ENCODE results near the gene SLC20A1. TPM values are rescaled to one million over a fixed set of nuclear protein-coding genes. Genes with fewer than 3 reads are reported as not detected.

Gene SLC20A1
- total RNA-seq, 1 experiment from 2014 or later = 209 TPM

DNA sequence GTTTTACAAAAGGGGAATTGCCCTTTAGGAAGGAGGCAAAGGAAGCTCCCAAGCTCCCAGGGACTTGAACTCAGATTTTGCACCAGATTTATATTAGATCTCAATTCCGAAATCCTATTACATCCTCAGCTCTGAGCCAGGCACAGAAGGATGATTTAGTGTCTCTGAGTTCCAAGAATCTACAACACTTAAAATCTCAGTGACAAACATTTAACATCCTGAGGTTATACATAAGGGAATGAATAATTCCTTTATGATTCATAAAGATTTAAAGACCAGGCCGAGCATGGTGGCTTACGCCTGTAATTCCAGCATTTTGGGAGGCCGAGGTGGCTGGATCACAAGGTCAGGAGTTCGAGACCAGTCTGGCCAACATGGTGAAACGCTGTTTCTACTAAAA is 16.5 kb upstream of the SLC20A1 start:
- intact Hi-C loops (cut with micrococcal nuclease) = no loop called here
- CTCF ChIA-PET = no interaction called here

DNA sequence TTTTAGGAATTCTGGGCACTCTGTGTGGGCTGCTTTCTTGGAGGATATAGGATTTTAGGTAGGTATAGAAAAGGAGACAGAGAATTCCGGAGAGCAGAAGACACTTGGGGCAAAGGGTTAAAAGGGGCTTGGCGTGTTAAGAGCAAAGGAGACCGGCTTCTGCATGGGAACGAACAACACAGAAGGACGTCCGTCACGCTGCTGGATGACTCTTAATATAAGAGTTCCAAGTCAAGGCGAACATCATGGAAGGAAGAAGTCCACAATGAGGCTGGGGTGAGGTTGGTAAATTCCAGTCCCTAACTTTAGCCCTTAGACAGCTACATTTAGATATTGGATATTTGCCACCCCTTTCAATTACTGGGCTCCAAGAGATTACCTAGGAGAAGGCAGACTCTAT is 15.9 kb upstream of the SLC20A1 start:
- no peak overlapping the region for H3K9ac ChIP-seq (ENCODE audit: low read length)
- peaks cover 9% of the 10 kb centered on the region; the same call in 1 of the 2 replicates for H3K79me2 ChIP-seq (ENCODE audit: low read length)
- no peaks in the 10 kb centered on the region for H3K9me2 ChIP-seq (replicated peaks; ENCODE audit: low read length)
- TF ChIP-seq EZH2phosphoT487 (IDR thresholded peaks at IDR 0.05; ENCODE audit: borderline replicate concordance, low read length) = no peak
- no peak for TF ChIP-seq EZH2 (IDR thresholded peaks at IDR 0.05; ENCODE audit: low read length, unreplicated experiment)
- TF ChIP-seq, protein P1, sequence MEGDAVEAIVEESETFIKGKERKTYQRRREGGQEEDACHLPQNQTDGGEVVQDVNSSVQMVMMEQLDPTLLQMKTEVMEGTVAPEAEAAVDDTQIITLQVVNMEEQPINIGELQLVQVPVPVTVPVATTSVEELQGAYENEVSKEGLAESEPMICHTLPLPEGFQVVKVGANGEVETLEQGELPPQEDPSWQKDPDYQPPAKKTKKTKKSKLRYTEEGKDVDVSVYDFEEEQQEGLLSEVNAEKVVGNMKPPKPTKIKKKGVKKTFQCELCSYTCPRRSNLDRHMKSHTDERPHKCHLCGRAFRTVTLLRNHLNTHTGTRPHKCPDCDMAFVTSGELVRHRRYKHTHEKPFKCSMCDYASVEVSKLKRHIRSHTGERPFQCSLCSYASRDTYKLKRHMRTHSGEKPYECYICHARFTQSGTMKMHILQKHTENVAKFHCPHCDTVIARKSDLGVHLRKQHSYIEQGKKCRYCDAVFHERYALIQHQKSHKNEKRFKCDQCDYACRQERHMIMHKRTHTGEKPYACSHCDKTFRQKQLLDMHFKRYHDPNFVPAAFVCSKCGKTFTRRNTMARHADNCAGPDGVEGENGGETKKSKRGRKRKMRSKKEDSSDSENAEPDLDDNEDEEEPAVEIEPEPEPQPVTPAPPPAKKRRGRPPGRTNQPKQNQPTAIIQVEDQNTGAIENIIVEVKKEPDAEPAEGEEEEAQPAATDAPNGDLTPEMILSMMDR (conservative IDR thresholded peaks at IDR 0.05; ENCODE audit: low read depth, low read length) = no peak
- DNase-seq = no peak
- H3K27ac ChIP-seq (ENCODE audit: low read length) = no peak overlapping the region
- no peaks in the 10 kb centered on the region for H3K9me3 ChIP-seq (ENCODE audit: low read length)
- ChIA-PET POLR2A (ENCODE audit: unreplicated experiment) (no interaction called here), CTCF (no interaction called here)
- H3K4me1 ChIP-seq (ENCODE audit: insufficient read depth, low read length) = peaks cover 67% of the 10 kb centered on the region
- H3K27me3 ChIP-seq (ENCODE audit: low read length) = no peaks in the 10 kb centered on the region
- H4K20me1 ChIP-seq (ENCODE audit: low read length) = no peaks in the 10 kb centered on the region
- H3F3A ChIP-seq (ENCODE audit: low read length, unreplicated experiment) = peaks cover 11% of the 10 kb centered on the region
- ATAC-seq = no peak
- intact Hi-C loops (cut with micrococcal nuclease) = no loop called here
- BruUV-seq (replicated peaks) = no TSS peak
- no peak overlapping the region for H3K4me2 ChIP-seq (ENCODE audit: low read length)
- no peak overlapping the region for H3K4me3 ChIP-seq (ENCODE audit: low read length)
- H2AFZ ChIP-seq (ENCODE audit: low read length) = no peak overlapping the region
- H3K36me3 ChIP-seq (ENCODE audit: low read depth, low read length) = no peaks in the 10 kb centered on the region

More for the DNA sequence above, 16.5 kb upstream of the SLC20A1 start:
- TF ChIP-seq EZH2phosphoT487 (IDR thresholded peaks at IDR 0.05; ENCODE audit: borderline replicate concordance, low read length) (no peak), EZH2 (IDR thresholded peaks at IDR 0.05; ENCODE audit: low read length, unreplicated experiment) (no peak)
- TF ChIP-seq, protein P1 (conservative IDR thresholded peaks at IDR 0.05; ENCODE audit: low read depth, low read length) = no peak
- ATAC-seq = no peak
- Histone ChIP-seq H3K4me3 (ENCODE audit: low read length) (no peak overlapping the region), H3F3A (ENCODE audit: low read length, unreplicated experiment) (peaks cover 13% of the 10 kb centered on the region), H3K36me3 (ENCODE audit: low read depth, low read length) (no peaks in the 10 kb centered on the region), H3K4me2 (ENCODE audit: low read length) (0 out of 2 replicates have a peak overlapping the region, but pooled peaks have one; percentile 2), H3K27ac (ENCODE audit: low read length) (peak overlapping the region; percentile 94; the same call in 1 of the 2 replicates), H3K9ac (ENCODE audit: low read length) (no peak overlapping the region), H4K20me1 (ENCODE audit: low read length) (no peaks in the 10 kb centered on the region), H3K9me3 (ENCODE audit: low read length) (no peaks in the 10 kb centered on the region), H3K4me1 (ENCODE audit: insufficient read depth, low read length) (peaks cover 73% of the 10 kb centered on the region), H2AFZ (ENCODE audit: low read length) (no peak overlapping the region), H3K79me2 (ENCODE audit: low read length) (peaks cover 9% of the 10 kb centered on the region; the same call in 1 of the 2 replicates), H3K27me3 (ENCODE audit: low read length) (no peaks in the 10 kb centered on the region), H3K9me2 (replicated peaks; ENCODE audit: low read length) (no peaks in the 10 kb centered on the region)
- BruUV-seq (replicated peaks) = no TSS peak
- POLR2A ChIA-PET (ENCODE audit: unreplicated experiment) = no interaction called here
- no peak for DNase-seq

DNA sequence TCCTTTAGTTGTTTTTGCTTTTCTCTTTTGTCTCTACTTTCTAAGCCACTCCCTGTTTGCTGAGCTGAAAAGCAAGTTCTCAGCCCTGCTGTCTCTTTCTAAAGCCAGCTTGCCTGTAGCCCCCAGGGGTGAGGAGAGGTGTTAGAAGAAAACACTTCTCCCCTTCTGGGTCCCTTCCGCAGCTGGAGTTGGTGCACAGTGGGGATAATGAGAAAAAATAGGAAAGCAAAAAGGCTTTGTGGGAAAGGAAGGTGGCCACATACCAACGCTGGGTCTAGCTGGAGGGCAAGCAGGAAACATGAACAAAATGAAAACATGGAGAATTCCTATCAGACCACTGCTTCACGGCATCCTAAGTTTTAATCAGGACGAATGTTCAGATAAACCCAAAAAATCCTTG is 15.5 kb upstream of the SLC20A1 start:
- Histone ChIP-seq H3K9me3 (ENCODE audit: low read length) (no peaks in the 10 kb centered on the region), H4K20me1 (ENCODE audit: low read length) (no peaks in the 10 kb centered on the region), H3K4me2 (ENCODE audit: low read length) (no peak overlapping the region), H3K4me3 (ENCODE audit: low read length) (no peak overlapping the region), H3K27me3 (ENCODE audit: low read length) (no peaks in the 10 kb centered on the region), H3K9ac (ENCODE audit: low read length) (no peak overlapping the region), H3K36me3 (ENCODE audit: low read depth, low read length) (no peaks in the 10 kb centered on the region), H2AFZ (ENCODE audit: low read length) (0 out of 2 replicates have a peak overlapping the region, but pooled peaks have one; percentile 7), H3K4me1 (ENCODE audit: insufficient read depth, low read length) (peaks cover 63% of the 10 kb centered on the region), H3K27ac (ENCODE audit: low read length) (no peak overlapping the region), H3K9me2 (replicated peaks; ENCODE audit: low read length) (no peaks in the 10 kb centered on the region), H3F3A (ENCODE audit: low read length, unreplicated experiment) (peaks cover 9% of the 10 kb centered on the region), H3K79me2 (ENCODE audit: low read length) (peaks cover 8% of the 10 kb centered on the region; the same call in 1 of the 2 replicates)
- ChIA-PET CTCF (no interaction called here), POLR2A (ENCODE audit: unreplicated experiment) (no interaction called here)
- ATAC-seq (no peak), DNase-seq (no peak)
- TF ChIP-seq EZH2phosphoT487 (IDR thresholded peaks at IDR 0.05; ENCODE audit: borderline replicate concordance, low read length) (no peak), EZH2 (IDR thresholded peaks at IDR 0.05; ENCODE audit: low read length, unreplicated experiment) (no peak)
- TF ChIP-seq, protein P1 (conservative IDR thresholded peaks at IDR 0.05; ENCODE audit: low read depth, low read length) = no peak
- BruUV-seq (replicated peaks) = no TSS peak
- intact Hi-C loops (cut with micrococcal nuclease) = no loop called here

Data from PC-3 (cell line).